Stimulated activated CD8-positive, alpha-beta memory T cell treated with anti-CD3 and anti-CD28 coated beads, Interleukin-12 subunit alpha, Interleukin-12 subunit beta, amount 100 ng/mL, for 24 hours (primary cell): ENCODE measurements around the gene MTUS2.
"Not testable (repeated sequence)": the region's sequence is repeated elsewhere in the genome, so short reads cannot be mapped to it uniquely, and the experiment has no call there.

Experiments
- DNase-seq: peaks from one replicate; pipeline ENCODE4 v3.0.0-alpha.2; 2020; ENCODE audit errors: extremely low read depth

MTUS2 gene

GRCh38 chr13:29318741-29319140, 498.6 kb downstream of the MTUS2 start:
- DNase-seq: no peak

- no peak for DNase-seq
Observed at GRCh38 chr13:29319451-29319850, 499.3 kb downstream of the MTUS2 start.

GRCh38 chr13:29323954-29324353, 503.8 kb downstream of the MTUS2 start:
- no peak for DNase-seq

GRCh38 chr13:29324601-29325000, 504.5 kb downstream of the MTUS2 start:
- no peak for DNase-seq

- no peak for DNase-seq
Observed at GRCh38 chr13:29328501-29328900, 508.4 kb downstream of the MTUS2 start.

GRCh38 chr13:29336356-29336755, 516.2 kb downstream of the MTUS2 start:
- DNase-seq: no peak

GRCh38 chr13:29339386-29340272, 519.5 kb downstream of the MTUS2 start:
- DNase-seq: no peak

GRCh38 chr13:29345860-29346582, 525.9 kb downstream of the MTUS2 start:
- DNase-seq: not testable (repeated sequence)

- no peak for DNase-seq
Observed at GRCh38 chr13:29355029-29355428, 534.9 kb downstream of the MTUS2 start.

GRCh38 chr13:29359181-29359580, 539.0 kb downstream of the MTUS2 start:
- no peak for DNase-seq

GRCh38 chr13:29361716-29362115, 541.6 kb downstream of the MTUS2 start:
- no peak for DNase-seq

GRCh38 chr13:29362849-29363604, 542.9 kb downstream of the MTUS2 start:
- DNase-seq: no peak

GRCh38 chr13:29369060-29369743, 549.1 kb downstream of the MTUS2 start:
- no peak for DNase-seq

GRCh38 chr13:29379281-29379680, 559.1 kb downstream of the MTUS2 start:
- no peak for DNase-seq

GRCh38 chr13:29379865-29380264, 559.7 kb downstream of the MTUS2 start:
- no peak for DNase-seq

- no peak for DNase-seq
Observed at GRCh38 chr13:29382021-29382420, 561.9 kb downstream of the MTUS2 start.

- DNase-seq: no peak
Observed at GRCh38 chr13:29383476-29383875, 563.3 kb downstream of the MTUS2 start.

GRCh38 chr13:29384466-29384865, 564.3 kb downstream of the MTUS2 start:
- DNase-seq: no peak

GRCh38 chr13:29384871-29385270, 564.7 kb downstream of the MTUS2 start:
- no peak for DNase-seq

GRCh38 chr13:29386246-29386645, 566.1 kb downstream of the MTUS2 start:
- DNase-seq: no peak

GRCh38 chr13:29390598-29390997, 570.5 kb downstream of the MTUS2 start:
- DNase-seq: not testable (repeated sequence)

- no peak for DNase-seq
Observed at GRCh38 chr13:29396446-29396845, 576.3 kb downstream of the MTUS2 start.
